Measurements from ENCODE around the gene ANLN. TPM values are rescaled to one million over a fixed set of nuclear protein-coding genes. Genes with fewer than 3 reads are reported as not detected.

The ANLN gene
- polyA plus RNA-seq, 3 donors = 0.12 to 1.1 (median 0.25) TPM

DNA sequence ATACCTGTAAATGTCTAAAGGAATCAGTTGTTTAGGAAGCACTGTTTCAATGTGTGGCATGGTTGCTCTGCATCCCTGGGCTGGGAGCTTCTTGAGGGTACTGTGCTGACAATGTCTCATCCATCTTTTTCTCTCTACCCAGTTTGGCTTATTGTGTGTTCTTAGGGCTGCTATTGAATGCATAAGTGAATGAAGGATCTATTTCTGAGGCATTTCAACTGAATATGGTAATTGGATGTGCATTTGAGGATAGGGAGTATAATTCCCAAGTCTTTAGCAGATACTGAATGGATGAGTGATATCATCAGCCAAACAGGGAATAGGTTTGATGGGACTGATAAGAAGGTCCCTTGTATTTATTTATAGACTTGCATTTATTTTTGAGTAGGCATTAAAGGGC lies 64.1 kb downstream of the ANLN start:
- Histone ChIP-seq H3K27me3 (ENCODE audit: control insufficient read depth in 2 of 2, insufficient read depth in 2 of 2, low read length in 2 of 2) (no peaks in the 10 kb centered on the region), H3K79me2 (ENCODE audit: insufficient read depth, low read length) (no peaks in the 10 kb centered on the region), H3K4me1 (ENCODE audit: control insufficient read depth in 1 of 2, insufficient read depth in 2 of 2, low read length in 2 of 2) (no peaks in the 10 kb centered on the region), H2AFZ (ENCODE audit: insufficient read depth, low read depth, low read length, poor library complexity, severe bottlenecking) (no peak overlapping the region), H3K4me3 (replicated peaks in 1 of 3; ENCODE audit: low read depth in 2 of 3, low read length in 3 of 3) (no peak overlapping the region), H4K20me1 (ENCODE audit: insufficient read depth, low read length) (no peaks in the 10 kb centered on the region), H3K36me3 (replicated peaks in 1 of 2; ENCODE audit: control insufficient read depth in 1 of 2, insufficient read depth in 2 of 2, low read length in 2 of 2) (peaks cover 47 to 60% of the 10 kb centered on the region in 2 donors), H3K27ac (ENCODE audit: low read depth in 1 of 2, low read length in 2 of 2) (no peak overlapping the region), H3K9me3 (replicated peaks in 1 of 2; ENCODE audit: control insufficient read depth in 1 of 2, insufficient read depth in 1 of 2, low read length in 2 of 2) (no peaks in the 10 kb centered on the region), H3K9ac (ENCODE audit: insufficient read depth, low read length, poor library complexity, severe bottlenecking) (no peak overlapping the region), H3K4me2 (replicated peaks; ENCODE audit: extremely low read depth, low read length, poor library complexity, severe bottlenecking) (no peak overlapping the region)
- peaks cover 44 to 57% of the 10 kb centered on the region in 2 donors for H3K36me3 Mint-ChIP-seq
- H3K27ac Mint-ChIP-seq = peak overlapping the region in 1 of 7 donors; percentile 64
- TF ChIP-seq, protein P1, sequence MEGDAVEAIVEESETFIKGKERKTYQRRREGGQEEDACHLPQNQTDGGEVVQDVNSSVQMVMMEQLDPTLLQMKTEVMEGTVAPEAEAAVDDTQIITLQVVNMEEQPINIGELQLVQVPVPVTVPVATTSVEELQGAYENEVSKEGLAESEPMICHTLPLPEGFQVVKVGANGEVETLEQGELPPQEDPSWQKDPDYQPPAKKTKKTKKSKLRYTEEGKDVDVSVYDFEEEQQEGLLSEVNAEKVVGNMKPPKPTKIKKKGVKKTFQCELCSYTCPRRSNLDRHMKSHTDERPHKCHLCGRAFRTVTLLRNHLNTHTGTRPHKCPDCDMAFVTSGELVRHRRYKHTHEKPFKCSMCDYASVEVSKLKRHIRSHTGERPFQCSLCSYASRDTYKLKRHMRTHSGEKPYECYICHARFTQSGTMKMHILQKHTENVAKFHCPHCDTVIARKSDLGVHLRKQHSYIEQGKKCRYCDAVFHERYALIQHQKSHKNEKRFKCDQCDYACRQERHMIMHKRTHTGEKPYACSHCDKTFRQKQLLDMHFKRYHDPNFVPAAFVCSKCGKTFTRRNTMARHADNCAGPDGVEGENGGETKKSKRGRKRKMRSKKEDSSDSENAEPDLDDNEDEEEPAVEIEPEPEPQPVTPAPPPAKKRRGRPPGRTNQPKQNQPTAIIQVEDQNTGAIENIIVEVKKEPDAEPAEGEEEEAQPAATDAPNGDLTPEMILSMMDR (IDR thresholded peaks at IDR 0.05) = no peak
- no peak for DNase-seq
- H3K4me1 Mint-ChIP-seq = peaks cover 7% of the 10 kb centered on the region
- H3K4me3 Mint-ChIP-seq = no peak overlapping the region
- no peaks in the 10 kb centered on the region for H3K9me3 Mint-ChIP-seq
- intact Hi-C loops (cut with micrococcal nuclease) = no loop called here
- H3K27me3 Mint-ChIP-seq (ENCODE audit: low read depth in 3 of 3) = no peaks in the 10 kb centered on the region

DNA sequence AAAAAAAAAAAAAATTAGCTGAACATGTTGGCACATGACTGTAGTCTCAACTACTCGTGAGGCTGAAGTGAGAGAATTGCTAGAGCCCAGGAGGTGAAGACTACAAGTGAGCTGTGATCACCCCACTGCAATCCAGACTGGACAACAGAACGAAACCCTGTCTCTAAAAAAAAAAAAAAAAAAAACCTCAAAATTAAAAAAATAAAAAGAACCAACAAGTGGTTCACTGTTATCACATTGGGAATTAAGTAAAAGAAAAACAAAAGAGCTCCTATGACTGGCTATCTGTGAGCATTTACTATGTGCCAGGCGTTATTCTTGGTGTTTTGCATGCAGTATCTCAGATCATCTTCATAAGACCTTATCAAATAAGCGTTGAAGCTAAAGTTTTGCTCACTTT lies 66.0 kb downstream of the ANLN start:
- H4K20me1 ChIP-seq (ENCODE audit: insufficient read depth, low read length) = no peaks in the 10 kb centered on the region
- H3K27ac ChIP-seq (ENCODE audit: low read depth in 1 of 2, low read length in 2 of 2) = no peak overlapping the region
- TF ChIP-seq, protein P1 (IDR thresholded peaks at IDR 0.05) = no peak
- no peaks in the 10 kb centered on the region for H3K9me3 Mint-ChIP-seq
- no peak for DNase-seq
- no peak overlapping the region for H3K4me3 Mint-ChIP-seq
- H3K4me3 ChIP-seq (replicated peaks in 1 of 3; ENCODE audit: low read depth in 2 of 3, low read length in 3 of 3) = no peak overlapping the region
- WGBS (ENCODE audit: insufficient coverage) = 100% methylated on average over 1 of the region's 4 CpGs
- peaks cover 0 to 2% (median 0%) of the 10 kb centered on the region in 3 donors for H3K27me3 Mint-ChIP-seq (ENCODE audit: low read depth in 3 of 3)
- peaks cover 7% of the 10 kb centered on the region for H3K4me1 Mint-ChIP-seq
- H3K27ac Mint-ChIP-seq = no peak overlapping the region
- H3K9me3 ChIP-seq (replicated peaks in 1 of 2; ENCODE audit: control insufficient read depth in 1 of 2, insufficient read depth in 1 of 2, low read length in 2 of 2) = no peaks in the 10 kb centered on the region
- H3K9ac ChIP-seq (ENCODE audit: insufficient read depth, low read length, poor library complexity, severe bottlenecking) = no peak overlapping the region
- no peak overlapping the region for H3K4me2 ChIP-seq (replicated peaks; ENCODE audit: extremely low read depth, low read length, poor library complexity, severe bottlenecking)
- H3K27me3 ChIP-seq (ENCODE audit: control insufficient read depth in 2 of 2, insufficient read depth in 2 of 2, low read length in 2 of 2) = no peaks in the 10 kb centered on the region
- no peak overlapping the region for H2AFZ ChIP-seq (ENCODE audit: insufficient read depth, low read depth, low read length, poor library complexity, severe bottlenecking)
- peaks cover 35 to 41% of the 10 kb centered on the region in 2 donors for H3K36me3 ChIP-seq (replicated peaks in 1 of 2; ENCODE audit: control insufficient read depth in 1 of 2, insufficient read depth in 2 of 2, low read length in 2 of 2)
- intact Hi-C loops (cut with micrococcal nuclease) = no loop called here
- no peaks in the 10 kb centered on the region for H3K79me2 ChIP-seq (ENCODE audit: insufficient read depth, low read length)
- peaks cover 30 to 41% of the 10 kb centered on the region in 2 donors for H3K36me3 Mint-ChIP-seq
- no peaks in the 10 kb centered on the region for H3K4me1 ChIP-seq (ENCODE audit: control insufficient read depth in 1 of 2, insufficient read depth in 2 of 2, low read length in 2 of 2)

Data from CD14-positive monocyte (primary cell).